IMR-90 (cell line): Measurements from ENCODE around the gene RHOT1. TPM values are rescaled to one million over a fixed set of nuclear protein-coding genes. Genes with fewer than 3 reads are reported as not detected.

Experiments
- ATAC-seq: fragments of 200-7000 bp; cut with Tn5 transposase; 2 replicates; pipeline ENCODE4 v1.9.1; 2020; ENCODE audit warnings: low read depth, mild to moderate bottlenecking, moderate library complexity
- BruUV-seq: library from RNA; stranded (reverse); fragments of 400-500 nt; replicated peaks from 2 replicates; lab custom pipeline; 2021; lab: Mats Ljungman, UMichigan
- CTCF ChIA-PET: fragments of 300-600 bp; formaldehyde crosslinking; extraction: SDS; loops from one replicate; lab custom pipeline; 2021; ENCODE audit warnings: antibody characterized with exemption; lab: Yijun Ruan, JAX
- POLR2A ChIA-PET: fragments of 300-600 bp; sonication (Branson Sonifier 250); formaldehyde crosslinking; loops from one replicate; lab custom pipeline; 2022; ENCODE audit warnings: antibody characterized with exemption; ENCODE audit not compliant: unreplicated experiment; lab: Charles Lee
- DNase-seq: peaks from one replicate; pipeline ENCODE4 v3.0.0; 2013
- H2AFZ ChIP-seq: replicated peaks from 2 replicates; pipeline ENCODE3; 2013; ENCODE audit warnings: low read length, mild to moderate bottlenecking; ENCODE audit not compliant: poor library complexity
- H2AK5ac ChIP-seq: 2 replicates; pipeline ENCODE4 v1.6.1; 2013; ENCODE audit warnings: low read depth, low read length, inconsistent platforms
- H2AK9ac ChIP-seq: replicated peaks from 2 replicates; pipeline ENCODE3; 2013; ENCODE audit warnings: mild to moderate bottlenecking, low read depth, low read length, moderate library complexity; ENCODE audit not compliant: poor library complexity
- H2BK120ac ChIP-seq: 2 replicates; pipeline ENCODE4 v1.6.1; 2013; ENCODE audit warnings: low read depth, low read length, inconsistent platforms
- H2BK15ac ChIP-seq: 3 replicates; pipeline ENCODE4 v1.6.1; 2013; ENCODE audit warnings: low read depth, low read length, inconsistent platforms
- H2BK20ac ChIP-seq: 2 replicates; pipeline ENCODE4 v1.6.1; 2013; ENCODE audit warnings: low read depth, mild to moderate bottlenecking, inconsistent platforms, low read length, moderate library complexity
- H2BK5ac ChIP-seq: 2 replicates; pipeline ENCODE4 v1.6.1; 2013; ENCODE audit warnings: mild to moderate bottlenecking, low read depth, low read length, inconsistent platforms; ENCODE audit not compliant: poor library complexity, severe bottlenecking
- H3K14ac ChIP-seq: replicated peaks from 2 replicates; pipeline ENCODE4 v1.6.1; 2013; ENCODE audit warnings: low read depth, low read length, inconsistent platforms
- H3K18ac ChIP-seq: 2 replicates; pipeline ENCODE4 v1.6.1; 2013; ENCODE audit warnings: low read depth, low read length, control low read depth
- H3K23ac ChIP-seq: 2 replicates; pipeline ENCODE4 v1.6.1; 2013; ENCODE audit warnings: low read depth, low read length, inconsistent platforms
- H3K27ac ChIP-seq: 2 replicates; pipeline ENCODE4 v1.5.1; 2013; ENCODE audit warnings: mild to moderate bottlenecking, control low read depth, low read length; ENCODE audit not compliant: insufficient read depth
- H3K27me3 ChIP-seq: 2 replicates; pipeline ENCODE4 v1.6.1; 2013; ENCODE audit warnings: low read length; ENCODE audit not compliant: control insufficient read depth, insufficient read depth
- H3K36me3 ChIP-seq: 2 replicates; pipeline ENCODE4 v1.6.1; 2013; ENCODE audit warnings: low read length, mixed read lengths; ENCODE audit not compliant: control insufficient read depth, insufficient read depth
- H3K4ac ChIP-seq: 2 replicates; pipeline ENCODE4 v1.6.1; 2013; ENCODE audit warnings: low read depth, low read length, inconsistent platforms
- H3K4me1 ChIP-seq: 2 replicates; pipeline ENCODE4 v1.6.1; 2013; ENCODE audit warnings: low read length, mixed read lengths; ENCODE audit not compliant: control insufficient read depth, insufficient read depth
- H3K4me2 ChIP-seq: 2 replicates; pipeline ENCODE4 v1.6.1; 2013; ENCODE audit warnings: low read depth, mild to moderate bottlenecking, control low read depth, low read length, moderate library complexity
- H3K4me3 ChIP-seq: 2 replicates; pipeline ENCODE4 v1.5.1; 2013; ENCODE audit warnings: low read depth, mild to moderate bottlenecking, control low read depth, low read length, moderate library complexity; ENCODE audit not compliant: insufficient read depth
- H3K56ac ChIP-seq: 2 replicates; pipeline ENCODE4 v1.6.1; 2013; ENCODE audit warnings: low read length, inconsistent platforms; ENCODE audit not compliant: insufficient read depth; ENCODE audit errors: extremely low read depth
- H3K79me1 ChIP-seq, 2 experiments: 2 replicates each; pipeline ENCODE4 v1.6.1; 2013; ENCODE audit warnings: low read length in 2 of 2, inconsistent platforms in 1 of 2, low read depth in 1 of 2
- H3K9ac ChIP-seq: 2 replicates; pipeline ENCODE4 v1.6.1; 2013; ENCODE audit warnings: low read depth, low read length, control low read depth
- H3K9me1 ChIP-seq: 2 replicates; pipeline ENCODE4 v1.6.1; 2013; ENCODE audit warnings: low read length, inconsistent platforms; ENCODE audit not compliant: insufficient read depth
- H3K9me3 ChIP-seq: 2 replicates; pipeline ENCODE4 v1.6.1; 2013; ENCODE audit warnings: low read length; ENCODE audit not compliant: control insufficient read depth, insufficient read depth
- H4K20me1 ChIP-seq: 2 replicates; pipeline ENCODE4 v1.6.1; 2013; ENCODE audit warnings: low read length, inconsistent platforms; ENCODE audit not compliant: insufficient read depth
- H4K5ac ChIP-seq: 2 replicates; pipeline ENCODE4 v1.6.1; 2013; ENCODE audit warnings: mild to moderate bottlenecking, low read depth, low read length, control low read depth
- H4K8ac ChIP-seq, 2 experiments: 2 replicates each; pipeline ENCODE4 v1.6.1; 2013; ENCODE audit warnings: low read depth in 2 of 2, low read length in 2 of 2, control low read depth in 1 of 2, inconsistent platforms in 1 of 2
- H4K91ac ChIP-seq: 2 replicates; pipeline ENCODE4 v1.6.1; 2013; ENCODE audit warnings: low read depth, low read length, inconsistent platforms; ENCODE audit not compliant: insufficient read depth
- BHLHE40 ChIP-seq: fragments of 150-350 bp; IDR thresholded peaks from 2 replicates; pipeline ENCODE4 v1.6.1; 2016; ENCODE audit warnings: mild to moderate bottlenecking, low read depth, low read length
- CEBPB ChIP-seq: IDR thresholded peaks from 2 replicates; pipeline ENCODE4 v1.6.1; 2012; ENCODE audit warnings: low read depth, low read length, improper control_type of control experiment
- CHD1 ChIP-seq: IDR thresholded peaks from 2 replicates; pipeline ENCODE4 v1.6.1; 2012; ENCODE audit warnings: low read depth, low read length, improper control_type of control experiment
- CTCF ChIP-seq: conservative IDR thresholded peaks from 2 replicates; pipeline ENCODE4 v1.5.1; 2012; ENCODE audit warnings: mild to moderate bottlenecking, low read depth, low read length, improper control_type of control experiment
- ELK1 ChIP-seq: fragments of 150-350 bp; IDR thresholded peaks from 2 replicates; pipeline ENCODE4 v1.6.1; 2016; ENCODE audit warnings: low read depth, mild to moderate bottlenecking, low read length, moderate library complexity, borderline replicate concordance
- FOS ChIP-seq: fragments of 150-350 bp; IDR thresholded peaks from 2 replicates; pipeline ENCODE4 v1.6.1; 2016; ENCODE audit warnings: low read depth, low read length
- MAFK ChIP-seq: IDR thresholded peaks from 2 replicates; pipeline ENCODE4 v1.6.1; 2012; ENCODE audit warnings: low read depth, low read length, improper control_type of control experiment
- MAZ ChIP-seq: IDR thresholded peaks from 2 replicates; pipeline ENCODE4 v1.6.1; 2012; ENCODE audit warnings: low read depth, mild to moderate bottlenecking, low read length, improper control_type of control experiment, moderate library complexity, borderline replicate concordance
- MXI1 ChIP-seq: IDR thresholded peaks from 2 replicates; pipeline ENCODE4 v1.6.1; 2012; ENCODE audit warnings: low read depth, mild to moderate bottlenecking, low read length, moderate library complexity, borderline replicate concordance
- NFE2L2 ChIP-seq: fragments of 150-350 bp; IDR thresholded peaks from 2 replicates; pipeline ENCODE4 v1.6.1; 2016; ENCODE audit warnings: low read depth, mild to moderate bottlenecking, low read length
- POLR2A ChIP-seq: IDR thresholded peaks from 2 replicates; pipeline ENCODE4 v1.6.1; 2012; ENCODE audit warnings: mild to moderate bottlenecking, low read depth, low read length
- RAD21 ChIP-seq: IDR thresholded peaks from 2 replicates; pipeline ENCODE4 v1.6.1; 2012; ENCODE audit warnings: low read length, improper control_type of control experiment
- RCOR1 ChIP-seq: IDR thresholded peaks from 2 replicates; pipeline ENCODE4 v1.6.1; 2012; ENCODE audit warnings: mild to moderate bottlenecking, low read length, improper control_type of control experiment; ENCODE audit not compliant: insufficient replicate concordance
- RFX5 ChIP-seq: IDR thresholded peaks from 2 replicates; pipeline ENCODE4 v1.8.0; 2012; ENCODE audit warnings: low read depth, mild to moderate bottlenecking, low read length, moderate library complexity
- SMC3 ChIP-seq: fragments of 150-350 bp; IDR thresholded peaks from 2 replicates; pipeline ENCODE4 v1.6.1; 2016; ENCODE audit warnings: low read depth, mild to moderate bottlenecking, antibody characterized with exemption, low read length, moderate library complexity
- USF2 ChIP-seq: fragments of 150-350 bp; IDR thresholded peaks from 2 replicates; pipeline ENCODE4 v1.6.1; 2017; ENCODE audit warnings: mild to moderate bottlenecking, antibody characterized with exemption, low read length, low read depth
- WGBS, 2 experiments: methylation state at CpG; one replicate each; pipeline versions ENCODE4 v1.1.5 to v1.1.7; 2013; ENCODE audit warnings: missing lambda C conversion rate in 2 of 2; ENCODE audit not compliant: insufficient read length in 1 of 2; ENCODE audit errors: extremely low coverage in 2 of 2; 5-methylcytosine and 5-hydroxymethylcytosine counted together
- dilution Hi-C: fragments of 300-500 bp; cut with HindIII; formaldehyde crosslinking; loops from one replicate; pipeline ENCODE4 v1.14.3; 2018; ENCODE audit warnings: low sequenced_read_pairs; ENCODE audit not compliant: unreplicated experiment
- in situ Hi-C: fragments of 300-500 bp; cut with MboI; formaldehyde crosslinking; loops from 3 replicates; pipeline ENCODE4 v1.14.3; 2019; ENCODE audit warnings: low sequenced_read_pairs, inconsistent platforms, mixed read lengths
- intact Hi-C: fragments of 100-400 bp; cut with micrococcal nuclease; formaldehyde crosslinking; loops from 2 replicates; pipeline ENCODE4 v1.10.0; 2022
- polyA plus RNA-seq, 3 experiments: library from polyadenylated mRNA; depleted of rRNA; stranded (reverse); fragments of >200 nt; gene quantifications; 2 replicates each; pipeline ENCODE4 v1.2.3, GENCODE V29; 2012; ENCODE audit warnings: low replicate concordance in 1 of 3
- total RNA-seq: library from RNA; depleted of rRNA; stranded (reverse); fragments of >200 nt; gene quantifications from 2 replicates; pipeline ENCODE4 v1.2.3, GENCODE V29; 2012

RHOT1 gene
- total and polyA plus RNA-seq, 2 of the 4 experiments (the other 2 are of a cell fraction): 27.4 to 27.6 TPM

DNA sequence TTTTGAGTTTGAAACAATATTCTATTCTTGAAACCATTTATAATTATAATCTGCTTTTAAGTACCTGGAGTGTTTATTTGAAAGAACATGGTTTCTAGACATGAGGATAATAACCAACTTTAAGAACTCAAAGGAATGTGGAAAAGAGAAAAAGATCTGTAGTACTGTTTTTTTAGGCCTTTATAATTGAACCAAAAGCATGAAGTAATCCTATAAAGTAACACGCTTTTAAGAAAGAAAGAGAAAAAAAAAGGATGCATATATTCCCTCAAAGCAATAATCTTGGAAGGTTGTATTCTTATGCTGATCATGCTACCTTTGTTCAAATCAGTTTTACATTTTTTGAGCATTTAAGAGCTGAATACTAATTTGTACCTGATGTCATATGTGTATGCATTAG is 69.4 kb downstream of the RHOT1 start:
- Histone ChIP-seq H3K9me1 (peaks cover 8% of the 10 kb centered on the region), H3K9ac (no peak overlapping the region), H2AK5ac (no peak overlapping the region), H4K20me1 (no peaks in the 10 kb centered on the region), H2BK15ac (no peak overlapping the region), H3K36me3 (peaks cover 4% of the 10 kb centered on the region; the same call in 1 of the 2 replicates), H3K9me3 (no peaks in the 10 kb centered on the region), H3K4me3 (no peak overlapping the region), H2BK120ac (no peak overlapping the region), H3K4ac (no peak overlapping the region), H2AK9ac (no peak overlapping the region), H2BK5ac (no peak overlapping the region), H3K4me1 (peaks cover 11% of the 10 kb centered on the region), H3K4me2 (no peak overlapping the region), H3K14ac (no peak overlapping the region), H3K56ac (no peak overlapping the region), H2AFZ (no peak overlapping the region), H3K18ac (no peak overlapping the region), H4K8ac (no peak overlapping the region), H3K23ac (no peak overlapping the region), H4K91ac (no peak overlapping the region), H2BK20ac (no peak overlapping the region), H3K27me3 (no peaks in the 10 kb centered on the region), H4K5ac (no peak overlapping the region), H3K27ac (no peak overlapping the region), H3K79me1 (peaks cover 0 to 17% of the 10 kb centered on the region in 2 experiments; a peak in 2 of 4 replicates)
- dilution Hi-C loops (no loop called here), intact Hi-C loops (no loop called here), in situ Hi-C loops (no loop called here)
- ATAC-seq: no peak
- ChIA-PET CTCF (interaction anchor here (0.5 kb wide), 1 partner anchor 72 kb away, joined by 4 read pairs; no protein-coding TSS in a partner anchor), POLR2A (no interaction called here)
- WGBS, 2 experiments: no CpG with 5 or more reads among the region's 1 CpG
- no peak for TF ChIP-seq FOS
- TF ChIP-seq CHD1: no peak
- TF ChIP-seq USF2: no peak
- no peak for TF ChIP-seq BHLHE40
- TF ChIP-seq MXI1: no peak
- TF ChIP-seq MAFK: no peak
- no peak for TF ChIP-seq CEBPB
- no peak for TF ChIP-seq CTCF
- TF ChIP-seq RCOR1: no peak
- TF ChIP-seq ELK1: no peak
- no peak for TF ChIP-seq POLR2A
- no peak for TF ChIP-seq RFX5
- no peak for TF ChIP-seq SMC3
- TF ChIP-seq MAZ: no peak
- TF ChIP-seq NFE2L2: no peak
- no peak for TF ChIP-seq RAD21
- no TSS peak for BruUV-seq
- DNase-seq: no peak
